Tibial nerve (tissue), 4 donors: ENCODE measurements around the gene LHPP. TPM values are rescaled to one million over a fixed set of nuclear protein-coding genes. Genes with fewer than 3 reads are reported as not detected.

Experiments
- DNase-seq, 2 donors: peaks; one replicate each; pipeline ENCODE4 v3.0.0-alpha.2; 2019; ENCODE audit warnings: low spot score in 2 of 2
- H3K27ac ChIP-seq, 4 donors: fragments of 200-600 bp; sonication (generic) in 3 of 4; one replicate each; pipeline ENCODE4 v1.5.1; 2017 to 2019; ENCODE audit warnings: mild to moderate bottlenecking in 1 of 4
- H3K27me3 ChIP-seq, 2 donors: fragments of 200-600 bp; sonication (generic) in 1 of 2; one replicate each; pipeline versions ENCODE4 v1.5.1 to v1.6.0; 2017 to 2019
- H3K36me3 ChIP-seq, 3 donors: fragments of 200-600 bp; sonication (generic); one replicate each; pipeline ENCODE4 v1.5.1; 2018 to 2019
- H3K4me1 ChIP-seq, 4 donors: fragments of 200-600 bp; sonication (generic) in 3 of 4; one replicate each; pipeline ENCODE4 v1.5.1; 2017 to 2019
- H3K4me3 ChIP-seq, 4 donors: fragments of 200-600 bp; sonication (generic) in 3 of 4; one replicate each; pipeline ENCODE4 v1.5.1; 2017 to 2019; ENCODE audit warnings: mild to moderate bottlenecking in 1 of 4, moderate library complexity in 1 of 4
- H3K9me3 ChIP-seq, 4 donors: fragments of 200-600 bp; sonication (generic) in 3 of 4; one replicate each; pipeline ENCODE4 v1.5.1; 2017 to 2019
- CTCF ChIP-seq, 5 experiments: fragments of 200-600 bp in 3 of 5; fragments of 450-650 bp in 2 of 5; sonication (generic) in 3 of 5; IDR thresholded peaks; one replicate each; pipeline ENCODE4 v1.5.1; 2016 to 2019; ENCODE audit warnings: antibody characterized with exemption in 5 of 5, mild to moderate bottlenecking in 3 of 5, moderate library complexity in 2 of 5
- EP300 ChIP-seq, 2 donors: sonication (generic); formaldehyde crosslinking; IDR thresholded peaks; one replicate each; pipeline ENCODE4 v1.6.1; 2017; ENCODE audit warnings: antibody characterized with exemption in 2 of 2, mild to moderate bottlenecking in 1 of 2
- POLR2A ChIP-seq, 2 donors: fragments of 450-650 bp; IDR thresholded peaks; one replicate each; pipeline ENCODE4 v1.6.1; 2017; ENCODE audit warnings: antibody characterized with exemption in 2 of 2, mild to moderate bottlenecking in 2 of 2, moderate library complexity in 2 of 2
- WGBS, 2 donors: methylation state at CpG; one replicate each; pipeline ENCODE4 v1.1.5; 2018; 5-methylcytosine and 5-hydroxymethylcytosine counted together
- total RNA-seq, 4 donors: library from RNA; depleted of rRNA; stranded (reverse); fragments of >200 nt; gene quantifications; one replicate each; pipeline ENCODE4 v1.1.0, GENCODE V29; 2016

LHPP gene
- total RNA-seq, 4 donors from 2014 or later, result 25.5 to 211 (median 123) TPM

GRCh38 chr10:124573726-124574455, 112.3 kb downstream of the LHPP start:
- 83 to 91% methylated on average over 31 of the region's 31 CpGs for WGBS, 2 donors
- TF ChIP-seq POLR2A (IDR thresholded peaks at IDR 0.05) (no peak), CTCF (IDR thresholded peaks at IDR 0.05) (no peak), EP300 (IDR thresholded peaks at IDR 0.05) (no peak)
- H3K27me3 ChIP-seq, result no peaks in the 10 kb centered on the region
- no peaks in the 10 kb centered on the region for H3K36me3 ChIP-seq
- no peak overlapping the region for H3K27ac ChIP-seq
- no peaks in the 10 kb centered on the region for H3K4me1 ChIP-seq
- H3K9me3 ChIP-seq, result no peaks in the 10 kb centered on the region
- no peak for DNase-seq
- no peak overlapping the region for H3K4me3 ChIP-seq

- no peaks in the 10 kb centered on the region for H3K4me1 ChIP-seq
- TF ChIP-seq POLR2A (IDR thresholded peaks at IDR 0.05) (no peak), CTCF (IDR thresholded peaks at IDR 0.05) (no peak), EP300 (IDR thresholded peaks at IDR 0.05) (no peak)
- DNase-seq, result no peak
- no peaks in the 10 kb centered on the region for H3K27me3 ChIP-seq
- H3K9me3 ChIP-seq, result no peaks in the 10 kb centered on the region
- WGBS, 2 donors, result 87 to 93% methylated on average over 14 of the region's 14 CpGs
- no peak overlapping the region for H3K4me3 ChIP-seq
- no peaks in the 10 kb centered on the region for H3K36me3 ChIP-seq
- no peak overlapping the region for H3K27ac ChIP-seq
Measured at GRCh38 chr10:124574456-124575070, 112.9 kb downstream of the LHPP start.

- Histone ChIP-seq H3K27me3 (no peaks in the 10 kb centered on the region), H3K36me3 (no peaks in the 10 kb centered on the region), H3K9me3 (peaks cover 0 to 5% (median 0%) of the 10 kb centered on the region in 4 donors), H3K4me1 (no peaks in the 10 kb centered on the region), H3K4me3 (no peak overlapping the region), H3K27ac (no peak overlapping the region)
- no peak for DNase-seq
- 84 to 86% methylated on average over 22 of the region's 22 CpGs for WGBS, 2 donors
- TF ChIP-seq POLR2A (IDR thresholded peaks at IDR 0.05), result no peak
- no peak for TF ChIP-seq EP300 (IDR thresholded peaks at IDR 0.05)
- TF ChIP-seq CTCF (IDR thresholded peaks at IDR 0.05), result no peak
Measured at GRCh38 chr10:124575107-124576035, 113.7 kb downstream of the LHPP start.

- no peak for DNase-seq
- H3K4me1 ChIP-seq, result no peaks in the 10 kb centered on the region
- no peak overlapping the region for H3K27ac ChIP-seq
- H3K27me3 ChIP-seq, result no peaks in the 10 kb centered on the region
- H3K36me3 ChIP-seq, result no peaks in the 10 kb centered on the region
- no peak for TF ChIP-seq POLR2A (IDR thresholded peaks at IDR 0.05)
- no peak for TF ChIP-seq EP300 (IDR thresholded peaks at IDR 0.05)
- no peak for TF ChIP-seq CTCF (IDR thresholded peaks at IDR 0.05)
- peaks cover 0 to 15% (median 0%) of the 10 kb centered on the region in 4 donors for H3K9me3 ChIP-seq
- WGBS, 2 donors, result 80 to 82% methylated on average over 17 to 20 of the region's 20 CpGs
- H3K4me3 ChIP-seq, result no peak overlapping the region
Measured at GRCh38 chr10:124576526-124577420, 115.2 kb downstream of the LHPP start.
